Transverse colon (tissue), 4 donors: Measurements from ENCODE around the gene AOC1.

Experiments
- CTCF ChIP-seq, 5 experiments: fragments of 200-600 bp in 3 of 5; fragments of 450-650 bp in 2 of 5; sonication (generic) in 3 of 5; IDR thresholded peaks; 1 replicate in 2 of 5; 2 replicates in 3 of 5; pipeline ENCODE4 v1.5.1; 2016 to 2017; ENCODE audit warnings: antibody characterized with exemption in 5 of 5, inconsistent platforms in 3 of 5, mild to moderate bottlenecking in 2 of 5, moderate library complexity in 1 of 5
- POLR2AphosphoS5 ChIP-seq, 3 donors: sonication (generic); formaldehyde crosslinking; IDR thresholded peaks; one replicate each; pipeline ENCODE4 v1.6.1; 2016; ENCODE audit warnings: antibody characterized with exemption in 3 of 3

GRCh38 chr7:150863946-150864345, 11.6 kb downstream of the AOC1 start:
- no peak for TF ChIP-seq CTCF (IDR thresholded peaks at IDR 0.05)
- TF ChIP-seq POLR2AphosphoS5 (IDR thresholded peaks at IDR 0.05), result no peak
